ENCODE results near the gene GDF3.
"Not testable (repeated sequence)": the region's sequence is repeated elsewhere in the genome, so short reads cannot be mapped to it uniquely, and the experiment has no call there.

GDF3 gene

GRCh38 chr12:7668171-7668570 lies 27.4 kb downstream of the GDF3 start:
- no peak for DNase-seq (ENCODE audit: insufficient read length, low spot score)
- FAIRE-seq = peak; percentile 13

- DNase-seq (ENCODE audit: insufficient read length, low spot score) (peak; percentile 62), FAIRE-seq (no peak)
These were observed 28.4 kb downstream of the GDF3 start for GRCh38 chr12:7667125-7667524.

GRCh38 chr12:7666595-7666994 lies 29.0 kb downstream of the GDF3 start:
- DNase-seq (ENCODE audit: insufficient read length, low spot score) = no peak
- no peak for FAIRE-seq

GRCh38 chr12:7661741-7662140 lies 33.8 kb downstream of the GDF3 start:
- DNase-seq (ENCODE audit: insufficient read length, low spot score) = no peak
- peak; percentile 9 for FAIRE-seq

- FAIRE-seq = no peak
- DNase-seq (ENCODE audit: insufficient read length, low spot score) = no peak
These were observed 39.5 kb downstream of the GDF3 start for GRCh38 chr12:7656121-7656520.

- peak; percentile 44 for FAIRE-seq
These were observed 45.5 kb downstream of the GDF3 start for GRCh38 chr12:7650091-7650490.

GRCh38 chr12:7647071-7647470 lies 48.5 kb downstream of the GDF3 start:
- no peak for DNase-seq (ENCODE audit: insufficient read length, low spot score)
- FAIRE-seq = peak; percentile 52

More at GRCh38 chr12:7650091-7650490, 45.5 kb downstream of the GDF3 start:
- DNase-seq (ENCODE audit: insufficient read length, low spot score) = no peak

- FAIRE-seq = no peak
- no peak for DNase-seq (ENCODE audit: insufficient read length, low spot score)
These were observed 49.4 kb downstream of the GDF3 start for GRCh38 chr12:7646178-7646475.

GRCh38 chr12:7645395-7646177 lies 50.0 kb downstream of the GDF3 start:
- peak; percentile 65 for DNase-seq (ENCODE audit: insufficient read length, low spot score)
- peak; percentile 42 for FAIRE-seq

- DNase-seq (ENCODE audit: insufficient read length, low spot score) = no peak
- FAIRE-seq = no peak
These were observed 52.7 kb downstream of the GDF3 start for GRCh38 chr12:7642876-7643309.

GRCh38 chr12:7642287-7642686 lies 53.3 kb downstream of the GDF3 start:
- no peak for DNase-seq (ENCODE audit: insufficient read length, low spot score)
- FAIRE-seq = no peak

GRCh38 chr12:7640123-7640995 lies 55.2 kb downstream of the GDF3 start:
- not testable (repeated sequence) for FAIRE-seq; DNase-seq (ENCODE audit: insufficient read length, low spot score)

Data from HTR-8/SVneo (cell line).